ENCODE measurements around the gene PXDC1.

- no peak for TF ChIP-seq CTCF (IDR thresholded peaks at IDR 0.05)
- TF ChIP-seq POLR2A (IDR thresholded peaks at IDR 0.05) = no peak
These were observed 37.0 kb upstream of the PXDC1 start for GRCh38 chr6:3788408-3789017.

Measured in thyroid gland (tissue), 4 donors.